ENCODE measurements around the gene DGKB. TPM values are rescaled to one million over a fixed set of nuclear protein-coding genes. Genes with fewer than 3 reads are reported as not detected.

The DGKB gene
- total and polyA plus RNA-seq, 8 donors = 0.16 to 1.3 (median 0.40) TPM

DNA sequence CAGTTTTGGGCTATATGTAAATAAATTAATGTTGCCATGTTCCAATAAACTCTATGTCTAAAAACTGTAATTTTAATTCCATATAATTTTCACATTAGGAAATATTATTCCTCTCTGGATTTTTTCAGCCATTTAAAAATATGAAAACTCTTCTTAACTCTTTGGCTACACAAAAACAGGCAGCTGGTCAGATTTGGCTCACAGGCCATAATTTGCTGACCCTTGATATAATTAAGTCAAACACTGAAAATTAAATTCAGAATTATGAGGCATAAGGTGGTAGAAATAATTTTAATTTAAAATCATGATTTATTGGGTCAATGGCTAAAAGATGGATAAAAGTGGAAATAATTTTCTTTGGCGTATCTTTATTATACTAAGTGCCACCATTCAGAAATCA lies 746.1 kb downstream of the DGKB start:
- no peaks in the 10 kb centered on the region for H3K27me3 ChIP-seq
- H3K36me3 ChIP-seq = no peaks in the 10 kb centered on the region
- no peak for FAIRE-seq
- 93 to 98% methylated on average over 1 of the region's 1 CpG for WGBS, 2 donors
- no peak for DNase-seq
- intact Hi-C loops (cut with DNase I) = no loop called here
- no peaks in the 10 kb centered on the region for H3K4me1 ChIP-seq
- TF ChIP-seq, protein P1, sequence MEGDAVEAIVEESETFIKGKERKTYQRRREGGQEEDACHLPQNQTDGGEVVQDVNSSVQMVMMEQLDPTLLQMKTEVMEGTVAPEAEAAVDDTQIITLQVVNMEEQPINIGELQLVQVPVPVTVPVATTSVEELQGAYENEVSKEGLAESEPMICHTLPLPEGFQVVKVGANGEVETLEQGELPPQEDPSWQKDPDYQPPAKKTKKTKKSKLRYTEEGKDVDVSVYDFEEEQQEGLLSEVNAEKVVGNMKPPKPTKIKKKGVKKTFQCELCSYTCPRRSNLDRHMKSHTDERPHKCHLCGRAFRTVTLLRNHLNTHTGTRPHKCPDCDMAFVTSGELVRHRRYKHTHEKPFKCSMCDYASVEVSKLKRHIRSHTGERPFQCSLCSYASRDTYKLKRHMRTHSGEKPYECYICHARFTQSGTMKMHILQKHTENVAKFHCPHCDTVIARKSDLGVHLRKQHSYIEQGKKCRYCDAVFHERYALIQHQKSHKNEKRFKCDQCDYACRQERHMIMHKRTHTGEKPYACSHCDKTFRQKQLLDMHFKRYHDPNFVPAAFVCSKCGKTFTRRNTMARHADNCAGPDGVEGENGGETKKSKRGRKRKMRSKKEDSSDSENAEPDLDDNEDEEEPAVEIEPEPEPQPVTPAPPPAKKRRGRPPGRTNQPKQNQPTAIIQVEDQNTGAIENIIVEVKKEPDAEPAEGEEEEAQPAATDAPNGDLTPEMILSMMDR (IDR thresholded peaks at IDR 0.05) = no peak
- ATAC-seq = no peak
- no peak overlapping the region for H3K27ac ChIP-seq
- H3K4me3 ChIP-seq = no peak overlapping the region
- no peaks in the 10 kb centered on the region for H3K9me3 ChIP-seq

DNA sequence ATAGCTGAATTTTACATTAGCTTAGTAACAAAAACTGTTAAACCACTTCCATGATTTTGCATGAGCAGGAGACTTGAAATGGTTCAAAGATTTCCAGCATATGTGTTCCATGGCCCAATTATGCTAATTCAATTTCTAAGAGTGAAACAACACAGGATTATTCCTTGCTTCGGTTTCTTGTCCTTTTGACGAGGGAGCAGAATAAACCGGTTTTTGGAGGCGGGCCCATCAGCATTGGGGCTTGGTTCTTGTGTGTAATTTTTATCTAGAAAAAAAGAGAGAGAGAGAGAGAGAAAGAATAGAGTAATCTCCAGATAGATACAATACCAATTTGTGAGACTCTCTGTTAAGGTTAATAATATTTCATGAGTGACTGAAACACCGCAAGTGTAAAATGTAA lies 753.6 kb downstream of the DGKB start:
- H3K4me1 ChIP-seq = no peaks in the 10 kb centered on the region
- H3K9me3 ChIP-seq = no peaks in the 10 kb centered on the region
- ATAC-seq (no peak), FAIRE-seq (no peak), DNase-seq (no peak)
- TF ChIP-seq, protein P1 (IDR thresholded peaks at IDR 0.05) = no peak
- WGBS, 2 donors = 77 to 87% methylated on average over 5 of the region's 5 CpGs
- H3K4me3 ChIP-seq = no peak overlapping the region
- no peaks in the 10 kb centered on the region for H3K36me3 ChIP-seq
- no peaks in the 10 kb centered on the region for H3K27me3 ChIP-seq
- intact Hi-C loops (cut with DNase I) = no loop called here
- H3K27ac ChIP-seq = no peak overlapping the region

DNA sequence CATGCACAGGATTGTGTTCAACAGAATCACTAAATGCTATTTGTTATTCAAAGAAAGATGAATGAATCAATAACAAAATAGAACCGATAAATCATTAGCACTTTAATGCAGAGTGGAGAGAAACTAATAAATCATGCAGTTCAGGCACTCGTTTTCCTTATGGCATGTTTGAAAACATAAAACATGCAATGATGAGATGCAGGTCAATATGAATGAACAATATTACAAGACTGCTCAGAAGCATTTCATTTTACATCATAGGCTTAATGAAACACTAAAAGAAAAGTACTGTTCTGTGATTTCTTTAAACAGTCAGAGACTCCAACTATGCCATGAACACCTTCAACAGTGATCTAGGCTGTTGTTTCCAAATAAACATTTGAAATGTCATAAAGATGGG lies 755.0 kb downstream of the DGKB start:
- H3K4me1 ChIP-seq = no peaks in the 10 kb centered on the region
- DNase-seq = no peak
- FAIRE-seq = no peak
- WGBS, 2 donors = 31 to 43% methylated on average over 2 of the region's 2 CpGs
- no peak overlapping the region for H3K4me3 ChIP-seq
- intact Hi-C loops (cut with DNase I) = no loop called here
- no peaks in the 10 kb centered on the region for H3K27me3 ChIP-seq
- no peaks in the 10 kb centered on the region for H3K9me3 ChIP-seq
- no peak for ATAC-seq
- no peak overlapping the region for H3K27ac ChIP-seq
- H3K36me3 ChIP-seq = no peaks in the 10 kb centered on the region
- TF ChIP-seq, protein P1 (IDR thresholded peaks at IDR 0.05) = no peak

DNA sequence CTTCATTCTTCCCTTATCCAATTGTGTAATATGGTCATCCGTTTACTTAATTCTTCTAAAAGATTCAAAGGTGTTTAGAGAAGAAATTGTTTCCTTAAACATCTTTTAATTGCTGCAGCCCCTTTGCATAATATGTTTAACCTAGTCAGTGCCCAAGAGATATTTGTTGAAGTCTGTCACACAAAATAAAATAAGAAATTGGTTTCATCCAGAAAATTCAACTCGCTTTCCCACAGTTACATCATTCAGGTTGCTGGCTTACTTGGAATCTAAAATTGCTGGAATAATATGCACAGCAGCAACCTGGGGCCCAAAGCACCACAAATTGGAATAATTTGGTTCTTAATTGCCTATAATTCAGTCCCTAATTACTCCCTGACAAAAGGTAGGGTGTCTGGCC lies 758.0 kb downstream of the DGKB start:
- no peaks in the 10 kb centered on the region for H3K4me1 ChIP-seq
- TF ChIP-seq, protein P1 (IDR thresholded peaks at IDR 0.05) = no peak
- no peaks in the 10 kb centered on the region for H3K9me3 ChIP-seq
- H3K27ac ChIP-seq = no peak overlapping the region
- no peaks in the 10 kb centered on the region for H3K36me3 ChIP-seq
- no peak overlapping the region for H3K4me3 ChIP-seq
- 85 to 96% methylated on average over 2 of the region's 2 CpGs for WGBS, 2 donors
- FAIRE-seq = no peak
- H3K27me3 ChIP-seq = no peaks in the 10 kb centered on the region
- intact Hi-C loops (cut with DNase I) = no loop called here
- no peak for ATAC-seq
- no peak for DNase-seq

DNA sequence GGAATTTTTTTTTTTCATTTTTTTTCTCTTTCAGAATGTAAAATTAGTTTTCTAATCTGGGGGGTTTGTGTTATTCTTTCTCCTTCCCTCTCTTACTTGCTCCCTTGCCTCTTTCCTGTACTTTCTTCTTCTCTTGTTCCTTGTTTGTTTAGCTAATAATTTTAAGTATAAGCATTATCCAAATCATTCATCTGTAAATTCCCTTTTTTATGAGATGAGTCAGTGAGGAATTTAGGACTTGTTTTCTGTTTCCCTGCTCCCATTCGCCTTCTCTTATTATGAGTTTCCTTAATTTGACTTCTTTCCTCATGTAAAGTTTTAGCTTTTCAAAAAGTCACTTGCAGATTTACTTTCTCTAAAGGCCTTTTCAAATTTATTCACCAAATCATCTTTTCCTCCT lies 758.4 kb downstream of the DGKB start:
- ATAC-seq (no peak), FAIRE-seq (no peak), DNase-seq (no peak)
- Histone ChIP-seq H3K36me3 (no peaks in the 10 kb centered on the region), H3K9me3 (no peaks in the 10 kb centered on the region), H3K4me3 (no peak overlapping the region), H3K4me1 (no peaks in the 10 kb centered on the region), H3K27me3 (no peaks in the 10 kb centered on the region), H3K27ac (no peak overlapping the region)
- 80 to 89% methylated on average over 1 of the region's 1 CpG for WGBS, 2 donors
- TF ChIP-seq, protein P1 (IDR thresholded peaks at IDR 0.05) = no peak
- intact Hi-C loops (cut with DNase I) = no loop called here
